Retinal pigment epithelial cell (primary cell): ENCODE results near the gene LRRC27.

Experiments
- DNase-seq: peaks from one replicate; pipeline ENCODE4 v3.0.0-alpha.2; 2010; ENCODE audit warnings: low read depth
- H3K4me3 ChIP-seq: 2 replicates; pipeline ENCODE4 v1.5.1; 2011; ENCODE audit warnings: mild to moderate bottlenecking, low read length, control low read depth, moderate library complexity
- TF ChIP-seq, protein P1 (sequence below): conservative IDR thresholded peaks from 2 replicates; pipeline ENCODE4 v1.5.1; 2011; ENCODE audit warnings: low read depth, low read length, control low read depth, inconsistent platforms

LRRC27 gene

DNA sequence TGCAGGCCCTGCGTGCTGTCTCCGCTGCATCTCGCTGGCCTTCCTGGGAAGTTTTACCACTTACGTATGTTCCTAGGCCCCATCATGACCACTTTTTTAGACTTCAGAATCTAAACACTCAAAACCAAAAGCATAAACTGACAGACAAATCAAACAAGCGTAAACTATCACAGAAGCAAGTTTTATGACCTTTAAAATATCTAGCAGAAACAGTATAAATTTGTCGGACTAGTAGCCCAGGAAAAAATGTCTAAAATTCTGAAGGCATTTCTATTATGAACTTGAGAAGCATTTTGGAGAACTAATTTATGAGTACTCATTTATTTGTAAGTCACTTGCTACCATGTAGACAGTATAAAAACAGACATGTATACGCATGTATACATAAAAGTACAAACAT, 10.6 kb downstream of the LRRC27 start:
- H3K4me3 ChIP-seq, result no peak overlapping the region
- TF ChIP-seq, protein P1, sequence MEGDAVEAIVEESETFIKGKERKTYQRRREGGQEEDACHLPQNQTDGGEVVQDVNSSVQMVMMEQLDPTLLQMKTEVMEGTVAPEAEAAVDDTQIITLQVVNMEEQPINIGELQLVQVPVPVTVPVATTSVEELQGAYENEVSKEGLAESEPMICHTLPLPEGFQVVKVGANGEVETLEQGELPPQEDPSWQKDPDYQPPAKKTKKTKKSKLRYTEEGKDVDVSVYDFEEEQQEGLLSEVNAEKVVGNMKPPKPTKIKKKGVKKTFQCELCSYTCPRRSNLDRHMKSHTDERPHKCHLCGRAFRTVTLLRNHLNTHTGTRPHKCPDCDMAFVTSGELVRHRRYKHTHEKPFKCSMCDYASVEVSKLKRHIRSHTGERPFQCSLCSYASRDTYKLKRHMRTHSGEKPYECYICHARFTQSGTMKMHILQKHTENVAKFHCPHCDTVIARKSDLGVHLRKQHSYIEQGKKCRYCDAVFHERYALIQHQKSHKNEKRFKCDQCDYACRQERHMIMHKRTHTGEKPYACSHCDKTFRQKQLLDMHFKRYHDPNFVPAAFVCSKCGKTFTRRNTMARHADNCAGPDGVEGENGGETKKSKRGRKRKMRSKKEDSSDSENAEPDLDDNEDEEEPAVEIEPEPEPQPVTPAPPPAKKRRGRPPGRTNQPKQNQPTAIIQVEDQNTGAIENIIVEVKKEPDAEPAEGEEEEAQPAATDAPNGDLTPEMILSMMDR, result no peak
- DNase-seq, result no peak

DNA sequence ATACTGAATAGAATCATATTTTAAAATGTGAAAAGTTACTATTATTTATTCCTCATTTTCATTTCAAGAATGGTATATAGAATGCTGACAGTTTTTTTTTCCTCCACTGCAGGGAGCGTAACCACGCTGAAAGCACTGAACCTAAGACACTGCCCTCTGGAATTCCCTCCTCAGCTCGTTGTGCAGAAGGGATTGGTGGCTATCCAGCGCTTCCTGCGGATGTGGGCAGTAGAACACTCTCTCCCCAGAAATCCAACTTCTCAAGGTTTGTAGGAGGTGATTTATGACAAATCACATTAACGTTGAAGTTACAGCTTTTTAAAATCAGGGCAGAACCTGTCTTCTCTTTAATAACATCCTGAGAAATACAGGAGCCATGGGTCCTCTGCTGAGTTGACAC, 12.4 kb downstream of the LRRC27 start:
- TF ChIP-seq, protein P1, result no peak
- H3K4me3 ChIP-seq, result no peak overlapping the region
- DNase-seq, result no peak

DNA sequence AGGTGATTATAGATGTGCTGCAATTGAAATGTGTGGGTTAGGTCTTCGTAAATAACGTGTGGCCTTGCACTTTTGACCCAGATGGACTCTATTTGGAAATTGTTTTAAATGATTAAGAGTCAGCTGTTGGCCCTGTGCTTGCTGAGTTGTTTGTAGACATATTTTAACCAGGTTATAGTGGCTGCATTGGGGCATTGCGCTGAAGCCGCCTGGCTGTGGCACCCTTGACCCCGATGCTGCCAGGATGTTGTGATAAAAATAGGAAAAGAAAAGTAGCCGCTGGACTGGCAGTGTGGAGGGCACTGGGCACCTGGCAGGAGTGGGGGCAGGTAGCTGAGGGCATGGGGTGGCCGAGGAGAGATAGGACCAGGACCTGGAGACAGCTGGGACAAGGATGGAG, 13.4 kb downstream of the LRRC27 start:
- DNase-seq, result no peak
- no peak overlapping the region for H3K4me3 ChIP-seq
- TF ChIP-seq, protein P1, result no peak

DNA sequence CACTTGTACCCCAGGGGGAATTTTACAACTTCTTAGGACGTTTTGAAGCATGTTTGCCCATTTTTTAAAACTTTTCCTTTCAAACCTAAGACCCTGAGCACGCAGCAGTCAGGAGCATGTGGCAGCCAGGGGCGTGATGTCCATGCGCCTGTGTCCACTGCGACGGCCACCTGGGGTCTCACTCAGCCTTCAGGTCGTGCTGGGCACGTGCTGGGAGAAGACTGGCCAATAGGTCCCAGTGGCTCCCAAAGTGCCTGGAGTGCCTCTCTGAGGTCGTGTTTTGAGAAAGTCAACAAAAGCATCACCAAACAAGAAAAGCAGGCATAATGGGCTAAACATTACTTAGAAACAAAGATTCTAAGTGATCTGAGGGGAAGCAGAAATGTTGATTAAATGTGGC, 14.8 kb downstream of the LRRC27 start:
- DNase-seq, result no peak
- TF ChIP-seq, protein P1, result no peak
- H3K4me3 ChIP-seq, result no peak overlapping the region

DNA sequence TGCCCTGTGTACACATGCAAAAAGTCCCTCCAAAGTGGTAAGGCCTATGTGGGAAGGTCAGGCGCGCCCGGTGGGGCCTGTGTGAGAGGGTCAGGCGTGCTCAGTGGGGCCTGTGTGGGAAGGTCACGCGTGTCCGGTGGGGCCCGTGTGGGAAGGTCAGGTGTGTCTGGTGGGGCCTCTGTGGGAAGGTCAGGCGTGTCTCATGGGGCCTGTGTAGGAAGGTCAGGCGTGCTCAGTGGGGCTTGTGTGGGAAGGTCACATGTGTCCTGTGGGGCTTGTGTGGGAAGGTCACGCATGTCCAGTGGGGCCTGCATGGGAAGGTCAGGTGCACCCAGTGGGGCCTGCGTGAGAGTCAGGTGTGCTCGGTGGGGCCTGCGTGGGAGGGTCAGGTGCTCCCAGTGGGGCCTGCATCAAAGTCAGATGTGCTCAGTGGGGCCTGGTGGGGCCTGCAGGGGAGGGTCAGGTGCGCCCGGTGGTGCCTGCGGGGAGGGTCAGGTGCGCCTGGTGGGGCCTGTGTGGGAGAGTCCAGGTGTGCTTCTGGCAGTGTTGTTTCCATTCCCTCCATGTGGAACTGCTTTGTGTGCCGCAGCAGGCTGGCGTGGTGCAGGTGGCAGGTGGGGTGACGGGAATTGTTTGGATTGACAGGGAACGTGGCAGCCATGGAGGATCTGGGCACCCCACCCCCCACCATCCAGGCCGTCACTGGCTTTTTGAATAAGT, 15.4 kb downstream of the LRRC27 start:
- no peak for DNase-seq
- TF ChIP-seq, protein P1, result no peak

DNA sequence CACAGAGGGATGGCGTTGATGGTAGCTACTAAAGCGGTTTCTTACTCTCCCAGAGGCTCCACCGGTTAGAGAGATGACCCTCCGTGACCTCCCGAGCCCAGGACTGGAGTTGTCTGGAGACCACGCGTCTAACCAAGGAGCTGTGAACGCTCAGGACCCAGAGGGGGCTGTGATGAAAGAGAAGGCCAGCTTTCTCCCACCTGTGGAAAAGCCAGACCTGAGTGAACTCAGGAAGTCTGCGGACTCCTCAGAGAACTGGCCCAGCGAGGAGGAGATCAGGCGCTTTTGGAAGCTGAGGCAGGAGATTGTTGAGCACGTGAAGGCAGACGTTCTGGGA, 15.9 kb downstream of the LRRC27 start:
- DNase-seq, result no peak
- TF ChIP-seq, protein P1, result no peak
- H3K4me3 ChIP-seq, result no peak overlapping the region

More for the DNA sequence above, 15.4 kb downstream of the LRRC27 start:
- H3K4me3 ChIP-seq, result no peak overlapping the region

DNA sequence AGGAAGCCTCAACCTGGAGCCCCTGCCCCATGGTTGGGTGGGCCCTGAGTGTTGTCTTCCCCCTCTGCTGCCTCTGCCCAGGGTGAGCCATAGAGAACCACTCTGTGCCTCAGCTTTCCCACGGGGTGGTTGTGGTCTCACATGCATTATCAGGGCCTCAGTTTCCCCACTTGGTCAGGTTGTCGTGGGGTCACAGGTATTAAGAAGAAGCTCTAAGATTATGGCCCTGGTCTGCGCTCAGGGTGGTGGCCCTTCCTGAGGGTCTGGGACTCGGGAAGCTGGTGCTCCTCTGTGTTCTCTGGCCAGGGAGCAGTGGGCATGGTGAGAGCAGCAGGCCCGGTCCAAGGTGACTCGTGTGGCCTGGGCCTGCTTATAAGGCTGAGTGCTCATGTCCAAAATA, 17.8 kb downstream of the LRRC27 start:
- no peak overlapping the region for H3K4me3 ChIP-seq
- DNase-seq, result no peak
- TF ChIP-seq, protein P1, result no peak
